NB4 (cell line): ENCODE results near the gene SRGAP2.
"Not testable (repeated sequence)": the region's sequence is repeated elsewhere in the genome, so short reads cannot be mapped to it uniquely, and the experiment has no call there.

Source experiments
- CTCF ChIP-seq: IDR thresholded peaks from one replicate; pipeline ENCODE4 v1.5.1; 2012; ENCODE audit warnings: low read depth, low read length
- MYC ChIP-seq: IDR thresholded peaks from 2 replicates; pipeline ENCODE4 v1.6.1; 2011; ENCODE audit warnings: low read depth, low read length

GRCh38 chr1:206179666-206180065 lies 23.7 kb upstream of the SRGAP2 start:
- TF ChIP-seq CTCF, MYC: not testable (repeated sequence)
